Measurements from ENCODE around the gene CRMP1. TPM values are rescaled to one million over a fixed set of nuclear protein-coding genes. Genes with fewer than 3 reads are reported as not detected.
"Not testable (repeated sequence)": the region's sequence is repeated elsewhere in the genome, so short reads cannot be mapped to it uniquely, and the experiment has no call there.

Gene CRMP1
- total RNA-seq, 2 donors from 2014 or later, result not detected

DNA sequence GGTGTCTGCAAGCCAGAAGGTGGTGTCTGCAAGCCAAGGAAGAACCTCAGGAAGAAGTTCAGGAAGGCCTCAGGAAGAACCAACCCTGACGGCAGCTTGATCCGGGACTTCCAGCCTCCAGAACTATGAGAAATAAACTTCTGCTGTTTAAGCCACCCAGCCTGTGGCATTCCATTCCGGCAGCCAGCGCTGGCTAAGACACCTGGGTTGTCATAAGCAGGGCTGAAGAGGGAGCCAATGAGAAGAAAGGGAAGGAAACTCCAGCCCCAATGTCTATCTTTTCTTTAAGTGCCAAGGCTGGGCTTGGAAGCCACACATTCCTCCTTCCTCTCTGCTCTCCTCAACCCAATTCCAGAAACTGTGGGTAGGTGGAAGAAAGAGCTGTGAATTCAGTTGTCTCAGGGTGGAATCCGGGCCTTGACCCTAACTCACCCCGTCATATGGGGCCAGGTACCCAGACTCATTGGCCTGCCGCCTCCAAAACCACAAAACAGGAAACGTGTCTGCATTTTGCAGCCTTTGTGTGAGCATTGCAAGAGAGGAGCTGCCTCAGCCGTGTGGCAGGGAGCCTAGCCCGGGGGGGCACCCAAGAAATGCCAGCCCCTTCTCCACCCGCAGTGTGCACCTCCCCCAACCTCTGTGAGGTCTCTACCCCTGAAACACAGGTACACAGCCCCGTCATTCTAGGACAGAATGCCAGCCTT, 26.8 kb downstream of the CRMP1 start:
- no peak overlapping the region for H3K27ac Mint-ChIP-seq
- H3K4me3 Mint-ChIP-seq, result peak overlapping the region; percentile 9
- ATAC-seq (replicated peaks), result peak; percentile 34
- no peaks in the 10 kb centered on the region for H3K9me3 Mint-ChIP-seq
- peaks cover 16% of the 10 kb centered on the region for H3K27me3 Mint-ChIP-seq
- H3K36me3 Mint-ChIP-seq (ENCODE audit: low read depth), result no peaks in the 10 kb centered on the region
- H3K4me1 Mint-ChIP-seq, result peaks cover 10% of the 10 kb centered on the region

DNA sequence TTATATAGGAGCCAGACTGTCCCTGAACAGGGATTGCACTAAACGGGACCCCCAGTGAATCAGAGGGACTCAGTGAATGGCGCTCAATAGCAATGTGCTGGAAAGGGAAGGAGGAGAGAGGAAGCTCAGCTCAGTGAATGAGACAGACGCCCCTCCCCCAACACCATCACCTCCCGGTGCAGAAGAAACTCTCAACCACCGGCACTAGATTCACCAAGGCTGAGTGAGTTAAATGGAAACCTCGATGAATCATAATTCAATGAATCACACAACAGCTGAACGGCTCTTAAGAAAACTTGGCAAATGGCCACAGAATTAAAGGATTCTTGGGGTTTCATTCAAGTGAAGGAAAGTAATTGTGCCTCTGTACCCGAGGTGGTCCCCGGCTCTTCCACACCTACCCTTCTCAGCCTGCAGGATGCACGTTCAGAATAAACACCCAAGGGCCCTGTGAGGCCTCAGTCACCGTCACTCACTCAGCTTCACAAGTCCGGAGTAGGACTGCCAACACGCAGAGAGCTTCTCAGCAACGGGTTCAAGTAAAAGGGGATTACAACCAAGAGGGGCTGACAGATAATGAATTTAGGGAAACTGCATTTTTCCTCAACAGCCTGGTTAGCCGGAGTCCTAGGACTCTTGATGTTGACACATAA, 29.3 kb downstream of the CRMP1 start:
- H3K27me3 Mint-ChIP-seq, result peaks cover 8% of the 10 kb centered on the region
- H3K4me3 Mint-ChIP-seq, result no peak overlapping the region
- peak; percentile 95 for ATAC-seq (replicated peaks)
- peaks cover 10% of the 10 kb centered on the region for H3K4me1 Mint-ChIP-seq
- H3K36me3 Mint-ChIP-seq (ENCODE audit: low read depth), result no peaks in the 10 kb centered on the region
- H3K9me3 Mint-ChIP-seq, result no peaks in the 10 kb centered on the region
- no peak overlapping the region for H3K27ac Mint-ChIP-seq

DNA sequence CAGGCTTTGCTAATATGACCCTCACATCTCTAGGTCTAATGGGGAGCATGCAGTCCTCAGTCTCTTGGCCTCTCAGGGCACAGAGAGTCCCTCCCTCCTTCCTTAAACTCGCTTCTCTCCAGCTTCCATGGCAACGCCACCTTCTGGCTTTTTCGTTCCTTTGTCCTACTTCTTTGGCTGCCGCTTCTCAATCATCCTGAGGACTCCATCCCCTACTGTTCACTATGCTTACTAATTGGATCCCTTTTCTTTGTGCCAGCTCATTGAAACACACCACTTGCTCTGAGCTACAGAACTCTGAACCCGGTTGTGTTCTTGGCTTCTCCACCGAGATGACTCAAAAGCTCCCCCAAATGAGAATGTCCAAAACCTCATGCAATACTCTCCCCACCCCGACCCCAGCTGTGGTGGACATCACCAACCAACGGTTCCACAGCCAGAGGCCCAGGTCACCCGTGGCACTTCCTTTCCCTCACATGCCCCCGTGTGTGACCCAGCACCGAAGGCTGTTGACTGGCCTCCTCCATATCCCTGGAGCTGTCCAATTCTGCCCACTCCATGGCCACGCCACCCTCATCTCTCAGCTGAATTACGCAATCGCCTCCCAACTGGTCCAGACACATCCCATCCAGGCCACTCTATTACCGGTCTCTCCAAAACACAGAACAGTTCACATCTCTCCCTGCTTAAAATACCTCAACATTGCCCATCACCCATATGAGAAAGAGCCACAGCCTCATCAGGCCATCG, 34.7 kb downstream of the CRMP1 start:
- H3K36me3 Mint-ChIP-seq (ENCODE audit: low read depth), result no peaks in the 10 kb centered on the region
- H3K9me3 Mint-ChIP-seq, result no peaks in the 10 kb centered on the region
- no peak for ATAC-seq (replicated peaks)
- H3K4me1 Mint-ChIP-seq, result no peaks in the 10 kb centered on the region
- no peak overlapping the region for H3K27ac Mint-ChIP-seq
- H3K4me3 Mint-ChIP-seq, result no peak overlapping the region
- H3K27me3 Mint-ChIP-seq, result peaks cover 4% of the 10 kb centered on the region

- no peaks in the 10 kb centered on the region for H3K9me3 Mint-ChIP-seq
- no peak overlapping the region for H3K27ac Mint-ChIP-seq
- no peaks in the 10 kb centered on the region for H3K36me3 Mint-ChIP-seq (ENCODE audit: low read depth)
- H3K4me3 Mint-ChIP-seq, result no peak overlapping the region
- no peaks in the 10 kb centered on the region for H3K4me1 Mint-ChIP-seq
- no peak for ATAC-seq (replicated peaks)
- peaks cover 3% of the 10 kb centered on the region for H3K27me3 Mint-ChIP-seq
Measured at GRCh38 chr4:5857199-5857598, 35.7 kb downstream of the CRMP1 start.

DNA sequence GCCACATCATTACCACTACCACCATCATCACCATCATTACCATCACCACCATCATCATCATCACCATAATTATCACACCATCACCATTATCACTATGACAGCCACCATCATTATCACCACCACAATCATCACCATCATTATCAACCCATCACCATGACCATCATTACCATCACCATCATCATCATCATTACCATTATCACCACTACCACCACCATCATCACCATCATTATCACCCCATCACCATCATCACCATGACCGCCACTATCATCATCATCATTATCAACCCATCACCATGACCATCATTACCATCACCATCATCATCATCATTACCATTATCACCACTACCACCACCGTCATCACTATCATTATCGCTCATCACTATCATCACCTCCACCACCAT, 36.5 kb downstream of the CRMP1 start:
- H3K4me1 Mint-ChIP-seq, result not testable (repeated sequence)

GRCh38 chr4:5854929-5855328, 38.0 kb downstream of the CRMP1 start:
- no peak overlapping the region for H3K27ac Mint-ChIP-seq
- peaks cover 14% of the 10 kb centered on the region for H3K27me3 Mint-ChIP-seq
- H3K4me3 Mint-ChIP-seq, result no peak overlapping the region
- H3K4me1 Mint-ChIP-seq, result no peaks in the 10 kb centered on the region
- H3K9me3 Mint-ChIP-seq, result no peaks in the 10 kb centered on the region
- no peaks in the 10 kb centered on the region for H3K36me3 Mint-ChIP-seq (ENCODE audit: low read depth)
- no peak for ATAC-seq (replicated peaks)

More for the DNA sequence above, 36.5 kb downstream of the CRMP1 start:
- not testable (repeated sequence) for H3K27me3 Mint-ChIP-seq; H3K9me3 Mint-ChIP-seq; ATAC-seq (replicated peaks); H3K27ac Mint-ChIP-seq; H3K36me3 Mint-ChIP-seq (ENCODE audit: low read depth); H3K4me3 Mint-ChIP-seq

- no peaks in the 10 kb centered on the region for H3K4me1 Mint-ChIP-seq
- H3K4me3 Mint-ChIP-seq, result no peak overlapping the region
Measured at GRCh38 chr4:5852523-5853202, 40.2 kb downstream of the CRMP1 start.

DNA sequence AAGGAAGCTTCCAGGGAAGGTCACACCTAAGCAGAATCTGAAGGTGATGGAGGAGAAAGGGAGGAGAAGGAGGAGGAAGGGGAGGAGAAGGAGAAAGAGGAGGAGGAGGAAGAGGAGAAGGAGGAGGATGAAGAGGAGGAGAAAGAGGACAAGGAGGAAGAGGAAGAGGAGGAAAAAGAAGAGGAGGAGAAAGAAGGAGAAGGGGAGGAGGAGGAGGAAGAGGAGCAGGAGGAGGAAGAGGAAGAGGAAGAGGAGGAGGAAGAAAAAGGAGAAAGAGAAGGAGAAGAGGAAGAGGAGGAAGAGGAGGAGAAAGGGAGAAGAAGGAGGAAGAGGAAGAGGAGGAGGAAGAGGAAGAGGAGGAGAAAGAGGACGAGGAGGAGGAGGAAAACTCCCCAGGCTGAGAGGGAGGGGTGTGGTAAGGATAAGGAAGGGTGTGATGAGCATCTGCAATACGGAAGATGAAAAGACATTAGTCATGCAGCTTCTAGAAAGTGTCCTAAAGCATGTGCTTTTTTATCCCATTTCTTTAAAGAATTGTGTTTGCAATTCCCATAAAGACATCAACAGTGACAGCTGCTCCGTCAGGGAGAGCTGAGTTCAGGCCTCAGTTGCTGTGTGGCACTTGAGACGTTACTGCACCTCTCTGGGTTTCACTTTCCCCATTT, 41.1 kb downstream of the CRMP1 start:
- no peaks in the 10 kb centered on the region for H3K9me3 Mint-ChIP-seq
- no peaks in the 10 kb centered on the region for H3K36me3 Mint-ChIP-seq (ENCODE audit: low read depth)
- H3K4me1 Mint-ChIP-seq, result no peaks in the 10 kb centered on the region
- H3K4me3 Mint-ChIP-seq, result no peak overlapping the region
- no peak overlapping the region for H3K27ac Mint-ChIP-seq
- H3K27me3 Mint-ChIP-seq, result peaks cover 31% of the 10 kb centered on the region
- ATAC-seq (replicated peaks), result no peak

More at GRCh38 chr4:5852523-5853202, 40.2 kb downstream of the CRMP1 start:
- no peak for ATAC-seq (replicated peaks)
- Mint-ChIP-seq H3K36me3 (ENCODE audit: low read depth) (no peaks in the 10 kb centered on the region), H3K27me3 (peaks cover 29% of the 10 kb centered on the region), H3K9me3 (no peaks in the 10 kb centered on the region), H3K27ac (no peak overlapping the region)

GRCh38 chr4:5845035-5845905, 47.6 kb downstream of the CRMP1 start:
- no peak overlapping the region for H3K27ac Mint-ChIP-seq
- ATAC-seq (replicated peaks), result no peak
- H3K4me3 Mint-ChIP-seq, result no peak overlapping the region
- peaks cover 3% of the 10 kb centered on the region for H3K9me3 Mint-ChIP-seq
- no peaks in the 10 kb centered on the region for H3K4me1 Mint-ChIP-seq
- H3K36me3 Mint-ChIP-seq (ENCODE audit: low read depth), result no peaks in the 10 kb centered on the region
- peaks cover 19% of the 10 kb centered on the region for H3K27me3 Mint-ChIP-seq

DNA sequence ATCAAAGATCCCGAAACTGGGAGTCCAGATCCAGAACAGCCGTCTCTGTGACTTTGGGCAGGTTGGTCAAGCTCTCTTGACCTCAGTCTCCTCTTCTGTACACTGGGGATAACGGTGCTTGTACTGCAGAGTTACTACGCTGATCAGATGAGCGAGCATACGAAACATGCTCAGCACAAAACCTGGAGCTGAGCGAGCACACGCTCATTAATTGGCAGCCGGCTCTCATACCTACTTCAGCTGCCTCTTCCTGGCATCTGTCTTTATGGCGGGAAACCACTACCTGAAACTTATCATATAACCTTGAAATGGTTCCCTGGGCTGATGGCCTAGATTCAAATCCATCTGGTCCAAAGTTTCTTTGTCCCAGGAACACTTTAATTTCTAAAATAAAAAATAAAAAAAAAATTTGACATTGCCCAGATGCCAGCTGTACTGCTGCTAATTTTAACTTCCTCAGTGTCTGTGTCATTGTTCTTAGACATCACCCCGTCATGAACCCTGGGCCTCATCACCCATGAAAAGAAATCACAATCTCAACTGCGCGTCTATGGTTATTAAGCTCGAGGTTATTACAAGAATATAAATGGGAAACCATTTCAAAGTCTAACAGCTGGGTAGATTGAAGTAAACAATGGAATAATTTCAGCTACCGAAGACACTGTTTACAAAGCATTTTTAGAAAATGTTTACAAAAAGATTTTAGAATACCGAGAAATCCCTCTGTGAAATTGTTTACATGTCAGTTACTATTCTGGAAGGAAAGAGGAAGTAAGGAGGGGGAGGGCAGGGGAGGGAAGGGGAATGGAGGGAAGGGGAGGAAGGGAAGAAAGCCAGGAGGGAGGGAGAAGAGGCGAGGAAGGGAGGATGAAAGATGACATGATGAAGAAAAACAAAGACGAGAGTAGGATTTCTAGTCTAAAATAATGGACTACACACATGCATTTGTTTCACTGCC, 49.0 kb downstream of the CRMP1 start:
- no peak overlapping the region for H3K4me3 Mint-ChIP-seq
- no peaks in the 10 kb centered on the region for H3K4me1 Mint-ChIP-seq
- no peaks in the 10 kb centered on the region for H3K36me3 Mint-ChIP-seq (ENCODE audit: low read depth)
- no peak for ATAC-seq (replicated peaks)
- H3K27ac Mint-ChIP-seq, result no peak overlapping the region
- H3K27me3 Mint-ChIP-seq, result peaks cover 12% of the 10 kb centered on the region
- peaks cover 3% of the 10 kb centered on the region for H3K9me3 Mint-ChIP-seq

GRCh38 chr4:5842456-5842855, 50.4 kb downstream of the CRMP1 start:
- Mint-ChIP-seq H3K9me3 (peaks cover 3% of the 10 kb centered on the region), H3K4me3 (no peak overlapping the region), H3K4me1 (no peaks in the 10 kb centered on the region), H3K27ac (no peak overlapping the region), H3K36me3 (ENCODE audit: low read depth) (no peaks in the 10 kb centered on the region), H3K27me3 (peaks cover 3% of the 10 kb centered on the region)
- ATAC-seq (replicated peaks), result no peak

DNA sequence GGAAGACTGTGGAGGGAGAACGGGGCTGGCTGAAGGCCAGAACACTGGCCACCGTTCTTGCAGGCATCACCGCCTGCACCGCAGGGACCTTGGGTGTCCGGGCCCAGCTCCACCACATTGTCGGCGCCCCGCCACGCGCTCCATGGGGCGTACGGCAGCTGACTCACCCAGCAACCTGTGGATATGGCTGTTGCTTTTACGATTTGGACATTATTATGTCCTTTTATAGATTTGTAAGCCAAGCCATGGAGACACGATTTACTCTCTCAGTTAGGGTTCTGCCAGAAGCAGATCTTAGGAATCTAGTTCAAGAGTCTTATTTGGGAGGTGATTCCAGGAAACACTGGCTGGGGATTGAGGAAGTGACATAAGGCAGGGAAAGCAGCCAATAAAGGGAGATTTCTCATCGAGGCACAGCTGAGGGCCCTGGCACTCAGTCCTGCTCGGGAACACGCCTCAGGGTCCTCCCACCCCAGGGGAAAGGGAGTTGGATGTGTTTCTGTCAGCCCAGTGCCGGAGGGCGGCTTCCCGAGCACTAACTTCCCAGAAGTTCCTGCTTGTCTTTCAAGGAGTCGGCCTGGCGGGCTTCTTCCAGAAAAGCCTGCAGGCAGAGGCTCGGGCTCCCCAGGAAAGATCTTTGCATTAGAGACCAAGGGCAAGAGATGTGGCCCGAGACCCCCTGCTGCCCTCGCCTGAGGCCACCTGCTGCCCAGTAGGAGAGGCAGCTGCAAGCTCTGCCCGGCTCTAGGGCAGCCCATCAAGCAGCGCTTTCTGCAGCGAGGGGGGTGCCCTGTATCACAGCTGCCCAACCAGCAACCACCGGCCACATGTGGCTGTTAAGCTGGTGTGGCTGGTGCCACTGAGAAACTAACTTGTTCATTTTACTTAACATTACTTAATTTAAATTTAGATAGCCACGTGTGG, 52.9 kb downstream of the CRMP1 start:
- no peak overlapping the region for H3K4me3 Mint-ChIP-seq
- H3K27me3 Mint-ChIP-seq, result peaks cover 3% of the 10 kb centered on the region
- H3K27ac Mint-ChIP-seq, result no peak overlapping the region
- no peak for ATAC-seq (replicated peaks)
- no peaks in the 10 kb centered on the region for H3K36me3 Mint-ChIP-seq (ENCODE audit: low read depth)
- no peaks in the 10 kb centered on the region for H3K4me1 Mint-ChIP-seq
- H3K9me3 Mint-ChIP-seq, result peaks cover 3% of the 10 kb centered on the region

Data from activated T-helper 17 cell treated with anti-CD3 and anti-CD28 coated beads, Interleukin-2, amount 50 U/mL, for 72 hours (primary cell).